CD4-positive, CD25-positive, alpha-beta regulatory T cell (primary cell): Measurements from ENCODE around the gene LZTS2. TPM values are rescaled to one million over a fixed set of nuclear protein-coding genes. Genes with fewer than 3 reads are reported as not detected.

Experiments
- ATAC-seq, 2 donors: fragments of 150-1000 bp; cut with Tn5 transposase; one replicate each; pipeline ENCODE4 v1.10.0; 2021; ENCODE audit warnings: low read depth in 2 of 2, moderate number of reproducible peaks in 2 of 2, moderate library complexity in 1 of 2
- DNase-seq, 3 donors: peaks; one replicate each; pipeline versions ENCODE4 v3.0.0 to v3.0.0-alpha.2; 2012 to 2022; ENCODE audit warnings: mixed read lengths in 1 of 3
- H3K27ac ChIP-seq: one replicate; pipeline ENCODE4 v1.7.0; 2013; ENCODE audit warnings: mild to moderate bottlenecking, low read length; ENCODE audit not compliant: insufficient read depth, poor library complexity, severe bottlenecking
- H3K27me3 ChIP-seq: one replicate; pipeline ENCODE4 v1.7.0; 2013; ENCODE audit warnings: low read length; ENCODE audit not compliant: control insufficient read depth, insufficient read depth
- H3K36me3 ChIP-seq: one replicate; pipeline ENCODE4 v1.7.0; 2013; ENCODE audit warnings: mild to moderate bottlenecking, low read length, moderate library complexity; ENCODE audit not compliant: control insufficient read depth, insufficient read depth
- H3K4me1 ChIP-seq: 2 replicates; pipeline ENCODE4 v1.7.0; 2013; ENCODE audit warnings: mild to moderate bottlenecking, low read length; ENCODE audit not compliant: insufficient read depth, control insufficient read depth, poor library complexity, severe bottlenecking
- H3K4me3 ChIP-seq: one replicate; pipeline ENCODE4 v1.7.0; 2013; ENCODE audit warnings: low read depth, mild to moderate bottlenecking, low read length, moderate library complexity
- H3K9me3 ChIP-seq, 2 experiments: 1 replicate in 1 of 2; 2 replicates in 1 of 2; pipeline ENCODE4 v1.7.0; 2013; ENCODE audit warnings: low read length in 2 of 2, mild to moderate bottlenecking in 1 of 2, moderate library complexity in 1 of 2; ENCODE audit not compliant: control insufficient read depth in 2 of 2
- H3K27ac Mint-ChIP-seq, 3 donors: one replicate each; pipeline ENCODE4 v1.8.0; 2020 to 2022; ENCODE audit warnings: mild to moderate bottlenecking in 3 of 3, mixed read lengths in 3 of 3, moderate library complexity in 2 of 3
- H3K27me3 Mint-ChIP-seq: one replicate; pipeline ENCODE4 v1.8.0; 2022; ENCODE audit warnings: mild to moderate bottlenecking, mixed read lengths
- H3K36me3 Mint-ChIP-seq: one replicate; pipeline ENCODE4 v1.8.0; 2020; ENCODE audit warnings: mixed read lengths
- H3K4me1 Mint-ChIP-seq, 4 donors: one replicate each; pipeline ENCODE4 v1.8.0; 2020 to 2022; ENCODE audit warnings: mixed read lengths in 4 of 4, mild to moderate bottlenecking in 1 of 4
- H3K4me3 Mint-ChIP-seq, 4 donors: one replicate each; pipeline ENCODE4 v1.8.0; 2020 to 2022; ENCODE audit warnings: mild to moderate bottlenecking in 4 of 4, mixed read lengths in 4 of 4, moderate library complexity in 3 of 4
- H3K9me3 Mint-ChIP-seq, 7 donors: one replicate each; pipeline ENCODE4 v1.8.0; 2020 to 2022; ENCODE audit warnings: mixed read lengths in 7 of 7, mild to moderate bottlenecking in 3 of 7, moderate library complexity in 2 of 7
- polyA plus RNA-seq, 4 donors: library from polyadenylated mRNA; unstranded; fragments of 300-500 nt; fragmentation: Illumina TruSeq; gene quantifications; one replicate each; pipeline ENCODE4 v1.2.3, GENCODE V29; 2021
- total RNA-seq: library from RNA; stranded (reverse); gene quantifications from one replicate; pipeline ENCODE4 v1.2.3, GENCODE V29; 2022

Gene LZTS2
- total and polyA plus RNA-seq, 5 donors from 2014 or later, result 11.0 to 19.3 (median 13.2) TPM

- no peak overlapping the region for H3K4me3 ChIP-seq
- peaks cover 13% of the 10 kb centered on the region for H3K27me3 ChIP-seq
- H3K27ac ChIP-seq, result no peak overlapping the region
- H3K4me3 Mint-ChIP-seq, result peak overlapping the region in 2 of 4 donors; percentile 54 to 61
- no peak overlapping the region for H3K27ac Mint-ChIP-seq
- H3K36me3 Mint-ChIP-seq, result peaks cover 6% of the 10 kb centered on the region
- DNase-seq (peak; percentile 66 to 74 (median 68)), ATAC-seq (peak; percentile 77 to 82)
- no peaks in the 10 kb centered on the region for H3K9me3 Mint-ChIP-seq
- H3K4me1 Mint-ChIP-seq, result peaks cover 0 to 27% (median 10%) of the 10 kb centered on the region in 4 donors
- H3K9me3 ChIP-seq, result no peaks in the 10 kb centered on the region
- peaks cover 11% of the 10 kb centered on the region for H3K4me1 ChIP-seq
- H3K36me3 ChIP-seq, result no peaks in the 10 kb centered on the region
- peaks cover 51% of the 10 kb centered on the region for H3K27me3 Mint-ChIP-seq
Measured at GRCh38 chr10:101050208-101051069, 50.8 kb downstream of the LZTS2 start.

GRCh38 chr10:101052285-101052684, 52.7 kb downstream of the LZTS2 start:
- Histone ChIP-seq H3K4me3 (no peak overlapping the region), H3K27ac (no peak overlapping the region), H3K36me3 (no peaks in the 10 kb centered on the region), H3K4me1 (peaks cover 11% of the 10 kb centered on the region), H3K9me3 (no peaks in the 10 kb centered on the region), H3K27me3 (peaks cover 10% of the 10 kb centered on the region)
- no peaks in the 10 kb centered on the region for H3K9me3 Mint-ChIP-seq
- DNase-seq (no peak), ATAC-seq (no peak)
- H3K4me3 Mint-ChIP-seq, result no peak overlapping the region
- peaks cover 3% of the 10 kb centered on the region for H3K36me3 Mint-ChIP-seq
- H3K4me1 Mint-ChIP-seq, result peaks cover 5 to 25% (median 10%) of the 10 kb centered on the region in 4 donors
- H3K27me3 Mint-ChIP-seq, result peaks cover 33% of the 10 kb centered on the region
- no peak overlapping the region for H3K27ac Mint-ChIP-seq

- no peak overlapping the region for H3K4me3 ChIP-seq
- Mint-ChIP-seq H3K4me3 (no peak overlapping the region), H3K9me3 (no peaks in the 10 kb centered on the region), H3K36me3 (peaks cover 3% of the 10 kb centered on the region), H3K4me1 (peaks cover 5 to 21% (median 10%) of the 10 kb centered on the region in 4 donors), H3K27ac (no peak overlapping the region), H3K27me3 (peaks cover 21% of the 10 kb centered on the region)
- H3K36me3 ChIP-seq, result no peaks in the 10 kb centered on the region
- H3K27me3 ChIP-seq, result peaks cover 9% of the 10 kb centered on the region
- DNase-seq, result no peak
- peaks cover 11% of the 10 kb centered on the region for H3K4me1 ChIP-seq
- no peaks in the 10 kb centered on the region for H3K9me3 ChIP-seq
- ATAC-seq, result no peak
- H3K27ac ChIP-seq, result no peak overlapping the region
Measured at GRCh38 chr10:101053516-101053915, 53.9 kb downstream of the LZTS2 start.

- H3K27ac ChIP-seq, result no peak overlapping the region
- H3K27me3 Mint-ChIP-seq, result peaks cover 13% of the 10 kb centered on the region
- H3K9me3 Mint-ChIP-seq, result no peaks in the 10 kb centered on the region
- peaks cover 11% of the 10 kb centered on the region for H3K4me1 ChIP-seq
- no peak overlapping the region for H3K4me3 Mint-ChIP-seq
- H3K4me3 ChIP-seq, result no peak overlapping the region
- peaks cover 3% of the 10 kb centered on the region for H3K36me3 Mint-ChIP-seq
- H3K4me1 Mint-ChIP-seq, result peaks cover 4 to 17% (median 6%) of the 10 kb centered on the region in 4 donors
- no peak for ATAC-seq
- H3K36me3 ChIP-seq, result no peaks in the 10 kb centered on the region
- no peaks in the 10 kb centered on the region for H3K9me3 ChIP-seq
- no peak for DNase-seq
- H3K27ac Mint-ChIP-seq, result no peak overlapping the region
- peaks cover under 1% of the 10 kb centered on the region for H3K27me3 ChIP-seq
Measured at GRCh38 chr10:101054351-101054750, 54.7 kb downstream of the LZTS2 start.

- Mint-ChIP-seq H3K27ac (no peak overlapping the region), H3K4me1 (peaks cover 7 to 17% (median 7%) of the 10 kb centered on the region in 4 donors), H3K9me3 (no peaks in the 10 kb centered on the region), H3K4me3 (peak overlapping the region in 1 of 4 donors; percentile 73), H3K27me3 (peaks cover 7% of the 10 kb centered on the region), H3K36me3 (peaks cover 3% of the 10 kb centered on the region)
- Histone ChIP-seq H3K27me3 (no peaks in the 10 kb centered on the region), H3K27ac (no peak overlapping the region), H3K4me3 (no peak overlapping the region), H3K4me1 (peaks cover 13% of the 10 kb centered on the region), H3K36me3 (no peaks in the 10 kb centered on the region), H3K9me3 (no peaks in the 10 kb centered on the region)
- DNase-seq (no peak), ATAC-seq (no peak)
Measured at GRCh38 chr10:101054876-101055275, 55.3 kb downstream of the LZTS2 start.

DNA sequence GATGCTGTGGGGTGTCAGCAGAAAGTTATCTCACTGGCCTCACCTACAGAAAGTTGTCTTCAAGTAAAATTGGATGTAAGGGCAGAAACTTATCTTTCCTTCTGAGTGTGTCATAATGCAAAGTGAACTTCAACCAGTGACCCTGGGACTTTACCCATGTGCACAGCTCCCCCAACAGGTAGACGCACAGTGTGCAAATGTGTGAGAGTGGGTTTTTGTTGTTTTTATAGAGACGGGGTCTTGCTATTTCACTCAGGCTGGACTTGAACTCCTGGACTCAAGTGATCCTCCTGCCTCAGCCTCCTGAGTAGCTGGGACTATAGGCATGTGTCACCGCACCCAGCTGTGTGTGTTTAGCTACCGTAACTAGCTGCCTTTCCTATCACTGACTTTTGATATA, 55.8 kb downstream of the LZTS2 start:
- H3K4me3 ChIP-seq, result no peak overlapping the region
- no peak overlapping the region for H3K27ac ChIP-seq
- H3K36me3 ChIP-seq, result no peaks in the 10 kb centered on the region
- H3K27me3 Mint-ChIP-seq, result peaks cover 5% of the 10 kb centered on the region
- H3K4me1 ChIP-seq, result peaks cover 13% of the 10 kb centered on the region
- no peaks in the 10 kb centered on the region for H3K9me3 Mint-ChIP-seq
- no peaks in the 10 kb centered on the region for H3K9me3 ChIP-seq
- no peaks in the 10 kb centered on the region for H3K27me3 ChIP-seq
- H3K36me3 Mint-ChIP-seq, result peaks cover 3% of the 10 kb centered on the region
- H3K27ac Mint-ChIP-seq, result no peak overlapping the region
- DNase-seq, result no peak
- no peak for ATAC-seq
- peaks cover 9 to 16% (median 11%) of the 10 kb centered on the region in 4 donors for H3K4me1 Mint-ChIP-seq
- H3K4me3 Mint-ChIP-seq, result peak overlapping the region in 1 of 4 donors; percentile 73

DNA sequence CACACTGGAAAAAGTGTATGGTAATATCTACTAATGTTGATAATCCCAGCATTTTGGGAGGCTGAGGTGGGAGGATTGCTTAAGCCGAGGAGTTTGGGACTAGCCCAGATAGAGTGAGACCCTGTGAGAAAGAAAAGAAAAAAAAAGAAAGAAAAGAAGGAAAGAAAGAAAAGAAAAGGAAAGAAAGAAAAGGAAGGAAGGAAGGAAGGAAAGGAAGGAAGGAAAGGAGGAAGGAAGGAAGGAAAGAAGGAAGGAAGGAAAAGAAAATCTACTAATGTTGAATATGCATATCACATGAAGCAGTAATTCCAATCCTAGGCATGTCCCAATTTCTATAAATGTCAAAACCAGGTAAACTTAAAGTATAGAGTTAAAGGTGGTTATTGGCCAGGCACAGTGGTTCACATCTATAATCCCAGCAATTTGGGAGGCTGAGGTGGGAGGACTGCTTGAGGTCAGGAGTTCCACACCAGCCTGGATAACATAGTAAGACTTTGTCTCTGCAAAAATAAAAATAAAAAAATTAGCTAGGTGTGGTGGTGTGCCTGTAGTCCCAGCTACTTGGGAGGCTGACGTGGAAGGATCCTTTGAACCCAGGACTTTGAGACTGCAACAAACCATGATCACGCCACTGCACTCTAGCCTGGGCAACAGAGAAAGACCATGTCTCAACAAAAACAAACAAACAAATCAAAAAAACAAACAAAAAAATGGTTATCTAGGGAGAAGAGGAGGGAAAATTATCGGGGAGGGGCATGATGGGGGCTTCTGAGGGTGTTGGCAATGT, 57.0 kb downstream of the LZTS2 start:
- H3K4me3 ChIP-seq, result no peak overlapping the region
- Mint-ChIP-seq H3K27me3 (peaks cover 5% of the 10 kb centered on the region), H3K27ac (peak overlapping the region in 1 of 3 donors; percentile 90), H3K36me3 (no peaks in the 10 kb centered on the region), H3K4me1 (peaks cover 6 to 16% (median 14%) of the 10 kb centered on the region in 4 donors), H3K4me3 (peak overlapping the region in 2 of 4 donors; percentile 6 to 92), H3K9me3 (no peaks in the 10 kb centered on the region)
- no peak for ATAC-seq
- no peak for DNase-seq
- H3K36me3 ChIP-seq, result no peaks in the 10 kb centered on the region
- no peaks in the 10 kb centered on the region for H3K9me3 ChIP-seq
- no peaks in the 10 kb centered on the region for H3K27me3 ChIP-seq
- no peak overlapping the region for H3K27ac ChIP-seq
- peaks cover 18% of the 10 kb centered on the region for H3K4me1 ChIP-seq
